GM12864 (cell line): ENCODE results near the gene TTYH3.

Experiments
- DNase-seq: peaks from one replicate; pipeline ENCODE4 v3.0.0-alpha.2; 2011; ENCODE audit warnings: low read depth
- H3K4me3 ChIP-seq: 2 replicates; pipeline ENCODE4 v1.5.1; 2011; ENCODE audit warnings: mild to moderate bottlenecking, low read depth, low read length, control low read depth
- CTCF ChIP-seq: IDR thresholded peaks from 2 replicates; pipeline ENCODE4 v1.5.1; 2011; ENCODE audit warnings: low read depth, mild to moderate bottlenecking, moderate library complexity, low read length, control low read depth, inconsistent platforms; ENCODE audit errors: missing control alignments

TTYH3 gene

GRCh38 chr7:2680256-2680655, 48.5 kb downstream of the TTYH3 start:
- H3K4me3 ChIP-seq, result no peak overlapping the region
- DNase-seq, result no peak
- no peak for TF ChIP-seq CTCF

- no peak overlapping the region for H3K4me3 ChIP-seq
- DNase-seq, result no peak
- peak; percentile 66 for TF ChIP-seq CTCF
These were observed 49.2 kb downstream of the TTYH3 start for GRCh38 chr7:2680792-2681490.

GRCh38 chr7:2681929-2682799, 50.4 kb downstream of the TTYH3 start:
- no peak for TF ChIP-seq CTCF
- DNase-seq, result no peak
- no peak overlapping the region for H3K4me3 ChIP-seq

GRCh38 chr7:2684501-2684900, 52.7 kb downstream of the TTYH3 start:
- no peak overlapping the region for H3K4me3 ChIP-seq
- no peak for TF ChIP-seq CTCF
- no peak for DNase-seq

GRCh38 chr7:2686101-2686500, 54.3 kb downstream of the TTYH3 start:
- no peak overlapping the region for H3K4me3 ChIP-seq
- no peak for DNase-seq
- TF ChIP-seq CTCF, result no peak

GRCh38 chr7:2687338-2687869, 55.6 kb downstream of the TTYH3 start:
- no peak for TF ChIP-seq CTCF
- no peak overlapping the region for H3K4me3 ChIP-seq
- DNase-seq, result no peak
